ENCODE results near the gene ZNF93. TPM values are rescaled to one million over a fixed set of nuclear protein-coding genes. Genes with fewer than 3 reads are reported as not detected.
"Not testable (repeated sequence)": the region's sequence is repeated elsewhere in the genome, so short reads cannot be mapped to it uniquely, and the experiment has no call there.

Gene ZNF93
- total and polyA plus RNA-seq, 2 of the 13 experiments (the other 11 are each of a cell fraction or from before 2014, with no cell fraction given) = 0.49 to 0.66 TPM

DNA sequence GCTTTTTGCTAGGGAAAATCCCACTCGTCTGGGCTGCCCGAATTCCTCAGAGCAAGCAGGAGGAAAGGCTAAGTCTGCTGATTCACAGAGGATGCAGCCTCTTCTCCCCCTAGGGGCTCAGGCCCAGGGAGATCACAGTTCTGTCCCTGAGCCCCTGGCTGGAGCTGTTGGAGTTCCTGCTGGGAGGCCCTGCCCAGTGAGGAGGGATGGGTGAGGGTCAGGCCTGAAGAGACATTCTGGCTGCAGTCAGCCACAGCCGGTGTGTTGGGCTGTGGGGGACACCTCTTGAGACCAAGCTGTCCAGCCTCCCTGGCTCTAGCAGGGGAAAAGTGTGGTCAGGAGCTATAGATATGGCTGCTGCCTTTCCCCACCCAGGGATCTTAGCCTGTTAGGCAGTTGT, 65.4 kb downstream of the ZNF93 start:
- H3K27ac ChIP-seq (ENCODE audit: extremely low read length, insufficient read depth, low read length); H3K36me3 ChIP-seq (replicated peaks in 1 of 2; ENCODE audit: control insufficient read depth in 1 of 2, insufficient read depth in 2 of 2, low read length in 2 of 2); H3K4me2 ChIP-seq (ENCODE audit: low read depth, low read length); H2AFZ ChIP-seq (ENCODE audit: low read length); ATAC-seq; H3K4me1 ChIP-seq (ENCODE audit: insufficient read depth, low read length); H4K20me1 ChIP-seq (ENCODE audit: insufficient read depth, low read length); H3K9ac ChIP-seq (ENCODE audit: insufficient read depth, low read depth, low read length); H3K27me3 ChIP-seq (ENCODE audit: control insufficient read depth in 1 of 2, insufficient read depth in 2 of 2, low read length in 2 of 2); H3K4me3 ChIP-seq (replicated peaks in 1 of 3; ENCODE audit: insufficient read depth in 1 of 3, low read depth in 2 of 3, low read length in 3 of 3); FAIRE-seq; POLR2A ChIA-PET; CTCF ChIA-PET (ENCODE audit: low intra/inter-chr PET ratio, low total read pairs); intact Hi-C loops (cut with micrococcal nuclease; ENCODE audit: unreplicated experiment); DNase-seq (ENCODE audit: low spot score); H3K79me2 ChIP-seq (ENCODE audit: insufficient read depth, low read length); BruUV-seq (replicated peaks): not testable (repeated sequence)
- H3K9me3 ChIP-seq (ENCODE audit: low read length) = peaks cover 59% of the 10 kb centered on the region
- 0% methylated on average over 1 of the region's 3 CpGs for WGBS (ENCODE audit: low lambda C conversion rate)
- in situ Hi-C loops (cut with HindIII; ENCODE audit: extremely low pct_ligation_motif_present, low pct_unique_long_range_greater_than_20kb) = loop anchor here (25.0 kb wide), 1 partner anchor 429 kb away; the partner anchor contains the start of genes CILP2 and YJEFN3

DNA sequence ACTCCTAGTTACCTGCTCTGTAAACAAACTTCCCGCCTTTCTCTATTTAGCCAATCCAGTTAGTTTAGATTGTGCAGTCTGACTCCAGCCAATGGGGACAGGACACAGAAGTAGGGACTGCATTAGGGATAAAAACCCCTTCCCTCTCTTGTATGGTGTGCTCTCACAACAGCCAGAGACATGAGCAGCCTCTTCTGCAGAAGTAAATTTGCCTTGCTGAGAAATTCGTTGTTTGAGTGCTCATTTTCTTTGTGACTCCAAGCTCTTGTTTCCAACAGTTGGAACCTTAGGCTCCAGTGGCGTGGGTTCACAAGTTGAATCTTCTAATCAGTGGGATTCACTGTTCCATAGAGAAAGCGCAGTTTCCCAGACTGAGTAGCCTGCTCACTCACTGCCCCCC, 66.1 kb downstream of the ZNF93 start:
- CTCF ChIA-PET (ENCODE audit: low intra/inter-chr PET ratio, low total read pairs) = no interaction called here
- H3K9ac ChIP-seq (ENCODE audit: insufficient read depth, low read depth, low read length) = no peak overlapping the region
- 0% methylated on average over 4 of the region's 4 CpGs for WGBS (ENCODE audit: low lambda C conversion rate)
- intact Hi-C loops (cut with micrococcal nuclease; ENCODE audit: unreplicated experiment) = no loop called here
- no peak for FAIRE-seq
- TF ChIP-seq, protein P1, sequence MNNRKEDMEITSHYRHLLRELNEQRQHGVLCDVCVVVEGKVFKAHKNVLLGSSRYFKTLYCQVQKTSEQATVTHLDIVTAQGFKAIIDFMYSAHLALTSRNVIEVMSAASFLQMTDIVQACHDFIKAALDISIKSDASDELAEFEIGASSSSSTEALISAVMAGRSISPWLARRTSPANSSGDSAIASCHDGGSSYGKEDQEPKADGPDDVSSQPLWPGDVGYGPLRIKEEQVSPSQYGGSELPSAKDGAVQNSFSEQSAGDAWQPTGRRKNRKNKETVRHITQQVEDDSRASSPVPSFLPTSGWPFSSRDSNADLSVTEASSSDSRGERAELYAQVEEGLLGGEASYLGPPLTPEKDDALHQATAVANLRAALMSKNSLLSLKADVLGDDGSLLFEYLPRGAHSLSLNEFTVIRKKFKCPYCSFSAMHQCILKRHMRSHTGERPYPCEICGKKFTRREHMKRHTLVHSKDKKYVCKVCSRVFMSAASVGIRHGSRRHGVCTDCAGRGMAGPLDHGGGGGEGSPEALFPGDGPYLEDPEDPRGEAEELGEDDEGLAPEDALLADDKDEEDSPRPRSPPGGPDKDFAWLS (CRISPR knock-in tag; IDR thresholded peaks at IDR 0.05; ENCODE audit: borderline replicate concordance) = no peak
- TF ChIP-seq ZNF562 (CRISPR knock-in tag; IDR thresholded peaks at IDR 0.05; ENCODE audit: borderline replicate concordance) (peak; percentile 31; the same call in 1 of the 2 replicates), PAX8 (CRISPR knock-in tag; IDR thresholded peaks at IDR 0.05; ENCODE audit: borderline replicate concordance) (no peak), RARG (CRISPR knock-in tag; IDR thresholded peaks at IDR 0.05; ENCODE audit: low read depth) (no peak), SRSF9 (IDR thresholded peaks at IDR 0.05; ENCODE audit: borderline replicate concordance, insufficient read depth, low read depth, low read length, poor library complexity, severe bottlenecking) (no peak), SALL2 (CRISPR knock-in tag; IDR thresholded peaks at IDR 0.05) (no peak), EHMT2 (IDR thresholded peaks at IDR 0.05; ENCODE audit: borderline replicate concordance, low read depth, low read length) (no peak), MTA3 (CRISPR knock-in tag; IDR thresholded peaks at IDR 0.05) (no peak)
- TF ChIP-seq, protein P2, sequence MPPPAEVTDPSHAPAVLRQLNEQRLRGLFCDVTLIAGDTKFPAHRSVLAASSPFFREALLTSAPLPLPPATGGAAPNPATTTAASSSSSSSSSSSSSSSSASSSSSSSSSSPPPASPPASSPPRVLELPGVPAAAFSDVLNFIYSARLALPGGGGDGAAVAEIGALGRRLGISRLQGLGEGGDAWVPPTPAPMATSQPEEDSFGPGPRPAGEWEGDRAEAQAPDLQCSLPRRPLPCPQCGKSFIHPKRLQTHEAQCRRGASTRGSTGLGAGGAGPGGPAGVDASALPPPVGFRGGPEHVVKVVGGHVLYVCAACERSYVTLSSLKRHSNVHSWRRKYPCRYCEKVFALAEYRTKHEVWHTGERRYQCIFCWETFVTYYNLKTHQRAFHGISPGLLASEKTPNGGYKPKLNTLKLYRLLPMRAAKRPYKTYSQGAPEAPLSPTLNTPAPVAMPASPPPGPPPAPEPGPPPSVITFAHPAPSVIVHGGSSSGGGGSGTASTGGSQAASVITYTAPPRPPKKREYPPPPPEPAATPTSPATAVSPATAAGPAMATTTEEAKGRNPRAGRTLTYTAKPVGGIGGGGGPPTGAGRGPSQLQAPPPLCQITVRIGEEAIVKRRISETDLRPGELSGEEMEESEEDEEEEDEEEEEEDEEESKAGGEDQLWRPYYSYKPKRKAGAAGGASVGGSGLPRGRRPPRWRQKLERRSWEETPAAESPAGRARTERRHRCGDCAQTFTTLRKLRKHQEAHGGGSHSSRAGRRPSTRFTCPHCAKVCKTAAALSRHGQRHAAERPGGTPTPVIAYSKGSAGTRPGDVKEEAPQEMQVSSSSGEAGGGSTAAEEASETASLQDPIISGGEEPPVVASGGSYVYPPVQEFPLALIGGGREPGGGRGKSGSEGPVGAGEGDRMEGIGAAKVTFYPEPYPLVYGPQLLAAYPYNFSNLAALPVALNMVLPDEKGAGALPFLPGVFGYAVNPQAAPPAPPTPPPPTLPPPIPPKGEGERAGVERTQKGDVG (CRISPR knock-in tag; IDR thresholded peaks at IDR 0.05; ENCODE audit: borderline replicate concordance) = no peak
- POLR2A ChIA-PET = no interaction called here
- H3K79me2 ChIP-seq (ENCODE audit: insufficient read depth, low read length) = no peaks in the 10 kb centered on the region
- peaks cover 65% of the 10 kb centered on the region for H3K9me3 ChIP-seq (ENCODE audit: low read length)
- H3K27me3 ChIP-seq (ENCODE audit: control insufficient read depth in 1 of 2, insufficient read depth in 2 of 2, low read length in 2 of 2) = no peaks in the 10 kb centered on the region
- H2AFZ ChIP-seq (ENCODE audit: low read length) = no peak overlapping the region
- H3K4me1 ChIP-seq (ENCODE audit: insufficient read depth, low read length) = no peaks in the 10 kb centered on the region
- H4K20me1 ChIP-seq (ENCODE audit: insufficient read depth, low read length) = no peaks in the 10 kb centered on the region
- no peak for ATAC-seq
- no peaks in the 10 kb centered on the region for H3K36me3 ChIP-seq (replicated peaks in 1 of 2; ENCODE audit: control insufficient read depth in 1 of 2, insufficient read depth in 2 of 2, low read length in 2 of 2)
- in situ Hi-C loops (cut with HindIII; ENCODE audit: extremely low pct_ligation_motif_present, low pct_unique_long_range_greater_than_20kb) = loop anchor here (25.0 kb wide), 1 partner anchor 430 kb away; the partner anchor contains the start of genes CILP2 and YJEFN3
- no peak overlapping the region for H3K4me2 ChIP-seq (ENCODE audit: low read depth, low read length)
- BruUV-seq (replicated peaks) = no TSS peak
- no peak overlapping the region for H3K27ac ChIP-seq (ENCODE audit: extremely low read length, insufficient read depth, low read length)
- H3K4me3 ChIP-seq (replicated peaks in 1 of 3; ENCODE audit: insufficient read depth in 1 of 3, low read depth in 2 of 3, low read length in 3 of 3) = no peak overlapping the region
- DNase-seq (ENCODE audit: low spot score) = no peak

Measured in HepG2 (cell line).